HG02642 (cell line): ENCODE results near the gene SAP30BP.

Experiments used
- ATAC-seq: cut with Tn5 transposase; IDR thresholded peaks from one replicate; pipeline ENCODE4 v1.9.1; 2021; ENCODE audit warnings: mild to moderate bottlenecking; ENCODE audit not compliant: unreplicated experiment, poor library complexity

SAP30BP gene

DNA sequence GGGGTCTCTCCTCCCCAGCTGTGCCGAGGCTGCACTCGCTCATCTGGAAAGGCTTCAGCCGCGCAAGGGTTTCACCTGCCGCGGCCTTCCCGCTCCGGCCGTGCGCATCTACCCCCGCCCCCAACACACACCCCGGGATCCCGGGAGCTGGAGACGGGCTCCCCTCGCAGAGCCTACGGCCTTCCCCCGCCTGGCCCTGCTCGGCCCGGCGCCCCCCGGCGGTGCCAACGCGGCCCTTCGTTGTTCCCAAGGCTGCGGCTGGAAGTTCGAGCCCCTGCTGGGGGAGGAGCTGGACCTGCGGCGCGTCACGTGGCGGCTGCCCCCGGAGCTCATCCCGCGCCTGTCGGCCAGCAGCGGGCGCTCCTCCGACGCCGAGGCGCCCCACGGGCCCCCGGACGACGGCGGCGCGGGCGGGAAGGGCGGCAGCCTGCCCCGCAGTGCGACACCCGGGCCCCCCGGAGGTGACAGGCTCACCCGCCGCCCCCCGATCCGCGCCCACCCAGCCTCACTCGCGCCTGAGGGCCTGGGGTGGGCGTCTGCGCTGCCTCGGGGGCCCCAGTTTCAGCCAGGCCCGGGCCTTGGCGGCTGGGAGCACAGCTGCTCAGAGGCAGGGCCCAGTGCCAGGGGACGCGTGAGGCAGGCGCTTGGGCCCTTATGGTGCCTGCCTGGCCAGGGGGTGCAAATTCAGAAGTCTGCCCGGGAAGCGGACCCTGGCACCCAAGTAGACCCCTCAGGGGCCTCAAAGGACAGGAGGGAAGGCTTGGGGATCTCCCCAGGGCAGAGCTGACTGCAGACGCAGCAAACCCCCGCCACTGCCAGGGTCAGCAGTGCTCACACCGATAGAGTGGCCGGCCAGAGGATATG is 86.6 kb downstream of the SAP30BP start:
- peak; percentile 66 for ATAC-seq

DNA sequence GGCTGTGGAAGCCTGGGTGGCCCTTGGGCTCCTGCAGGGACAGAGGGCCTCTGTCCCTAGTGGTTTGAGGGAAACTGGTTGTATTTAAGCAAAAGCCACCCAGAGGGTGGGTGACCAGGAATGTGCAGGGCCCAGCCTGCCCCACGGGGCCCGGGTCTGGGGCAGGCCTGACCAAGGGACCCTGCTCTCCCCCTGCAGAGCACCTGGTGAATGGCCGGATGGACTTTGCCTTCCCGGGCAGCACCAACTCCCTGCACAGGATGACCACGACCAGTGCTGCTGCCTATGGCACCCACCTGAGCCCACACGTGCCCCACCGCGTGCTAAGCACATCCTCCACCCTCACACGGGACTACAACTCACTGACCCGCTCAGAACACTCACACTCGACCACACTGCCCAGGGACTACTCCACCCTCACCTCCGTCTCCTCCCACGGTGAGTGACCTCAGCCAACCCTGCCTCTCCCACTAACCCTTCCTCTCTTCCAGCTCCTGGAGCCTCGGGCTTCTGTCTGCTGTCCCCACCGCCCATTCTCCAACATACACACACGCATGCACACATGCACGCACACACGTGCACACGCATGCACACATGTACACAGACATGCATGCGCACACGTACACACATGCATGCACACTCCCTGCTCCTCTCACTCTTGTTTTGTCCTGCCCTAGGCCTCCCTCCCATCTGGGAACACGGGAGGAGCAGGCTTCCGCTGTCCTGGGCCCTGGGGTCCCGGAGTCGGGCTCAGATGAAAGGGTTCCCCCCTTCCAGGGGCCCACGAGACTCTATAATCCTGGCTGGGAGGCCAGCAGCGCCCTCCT is 87.5 kb downstream of the SAP30BP start:
- no peak for ATAC-seq

DNA sequence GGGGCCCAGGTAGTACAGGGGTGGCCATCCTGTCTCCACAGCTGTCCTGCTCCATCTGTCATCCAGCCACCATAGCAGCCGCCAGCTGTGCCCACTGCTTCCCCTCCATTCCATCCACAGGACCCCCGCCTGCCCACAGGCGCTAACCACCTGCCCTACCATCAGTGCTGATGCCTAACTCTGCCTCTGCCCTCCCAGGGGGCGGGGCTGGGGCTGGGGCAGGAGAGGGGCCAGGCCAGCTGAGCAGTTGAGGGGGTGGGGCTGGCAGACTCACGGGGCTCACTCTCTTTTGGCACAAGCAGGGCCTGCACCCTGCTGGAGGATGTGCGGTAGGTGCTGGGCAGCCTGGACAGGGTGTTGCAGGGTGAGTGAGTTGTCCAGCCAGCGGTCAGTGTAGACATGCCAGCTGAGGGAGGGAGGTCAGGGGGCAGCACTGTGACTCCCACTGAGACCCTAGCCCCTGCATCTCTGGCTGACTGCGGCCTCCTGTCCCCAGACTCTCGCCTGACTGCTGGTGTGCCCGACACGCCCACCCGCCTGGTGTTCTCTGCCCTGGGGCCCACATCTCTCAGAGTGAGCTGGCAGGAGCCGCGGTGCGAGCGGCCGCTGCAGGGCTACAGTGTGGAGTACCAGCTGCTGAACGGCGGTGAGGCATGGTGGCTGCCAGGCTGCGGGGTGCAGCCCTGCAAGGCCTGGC is 88.2 kb downstream of the SAP30BP start:
- no peak for ATAC-seq

DNA sequence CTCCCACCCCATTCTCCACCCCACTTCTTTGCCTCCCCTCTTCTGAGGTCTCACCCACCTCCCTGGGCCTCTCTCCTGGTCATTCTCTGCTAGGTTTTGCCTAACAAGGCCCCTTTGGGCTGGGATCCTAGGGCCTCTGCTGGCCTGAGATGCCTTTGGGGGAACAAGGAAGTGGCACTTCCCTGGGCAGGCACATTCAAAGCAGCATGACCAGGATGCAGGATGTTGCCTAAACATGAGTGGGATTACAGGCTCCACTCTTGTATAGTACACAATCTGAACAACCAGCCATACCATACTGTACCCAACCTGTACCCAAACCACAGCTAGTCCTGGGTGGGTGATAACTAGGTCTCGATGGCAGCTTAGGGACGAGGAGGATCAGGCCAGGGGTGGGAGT is 88.9 kb downstream of the SAP30BP start:
- no peak for ATAC-seq

DNA sequence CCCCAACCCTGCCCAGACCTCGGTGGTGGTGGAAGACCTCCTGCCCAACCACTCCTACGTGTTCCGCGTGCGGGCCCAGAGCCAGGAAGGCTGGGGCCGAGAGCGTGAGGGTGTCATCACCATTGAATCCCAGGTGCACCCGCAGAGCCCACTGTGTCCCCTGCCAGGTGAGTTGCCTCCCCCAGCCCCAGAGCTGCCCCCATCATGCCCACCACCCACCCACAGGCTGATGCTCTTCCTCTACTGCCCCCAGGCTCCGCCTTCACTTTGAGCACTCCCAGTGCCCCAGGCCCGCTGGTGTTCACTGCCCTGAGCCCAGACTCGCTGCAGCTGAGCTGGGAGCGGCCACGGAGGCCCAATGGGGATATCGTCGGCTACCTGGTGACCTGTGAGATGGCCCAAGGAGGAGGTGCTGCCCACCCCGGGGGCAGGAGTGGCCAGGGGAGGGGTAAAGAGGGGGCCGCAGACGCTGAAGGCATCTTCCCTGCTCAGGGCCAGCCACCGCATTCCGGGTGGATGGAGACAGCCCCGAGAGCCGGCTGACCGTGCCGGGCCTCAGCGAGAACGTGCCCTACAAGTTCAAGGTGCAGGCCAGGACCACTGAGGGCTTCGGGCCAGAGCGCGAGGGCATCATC is 89.4 kb downstream of the SAP30BP start:
- ATAC-seq, result no peak

DNA sequence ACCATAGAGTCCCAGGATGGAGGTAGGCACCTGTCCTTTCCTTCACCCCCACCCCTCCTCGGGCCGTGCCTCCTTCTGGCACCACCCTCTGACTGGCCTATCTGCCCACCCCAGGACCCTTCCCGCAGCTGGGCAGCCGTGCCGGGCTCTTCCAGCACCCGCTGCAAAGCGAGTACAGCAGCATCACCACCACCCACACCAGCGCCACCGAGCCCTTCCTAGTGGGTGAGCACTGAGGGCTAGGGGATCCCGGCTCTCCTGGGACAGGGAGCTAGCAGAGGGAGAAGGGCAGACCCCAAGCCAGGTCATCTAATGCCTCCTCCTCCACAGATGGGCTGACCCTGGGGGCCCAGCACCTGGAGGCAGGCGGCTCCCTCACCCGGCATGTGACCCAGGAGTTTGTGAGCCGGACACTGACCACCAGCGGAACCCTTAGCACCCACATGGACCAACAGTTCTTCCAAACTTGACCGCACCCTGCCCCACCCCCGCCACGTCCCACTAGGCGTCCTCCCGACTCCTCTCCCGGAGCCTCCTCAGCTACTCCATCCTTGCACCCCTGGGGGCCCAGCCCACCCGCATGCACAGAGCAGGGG is 90.0 kb downstream of the SAP30BP start:
- no peak for ATAC-seq
